PC-3 (cell line): ENCODE data around the gene ITGB1.

ENCODE experiments used
- CTCF ChIP-seq: fragments of 300-600 bp; sonication (generic); conservative IDR thresholded peaks from 2 replicates; pipeline ENCODE4 v1.5.1; 2017; ENCODE audit warnings: antibody characterized with exemption, low read depth, mild to moderate bottlenecking, low read length
- EZH2phosphoT487 ChIP-seq: fragments of 300-600 bp; sonication (generic); IDR thresholded peaks from 2 replicates; pipeline ENCODE4 v1.6.1; 2018; ENCODE audit warnings: mild to moderate bottlenecking, antibody characterized with exemption, low read length, borderline replicate concordance

GRCh38 chr10:32955299-32955772 is 2.7 kb downstream of the ITGB1 start:
- no peak for TF ChIP-seq CTCF
- no peak for TF ChIP-seq EZH2phosphoT487
